ENCODE data around the gene ANKRD17.

ANKRD17 gene

GRCh38 chr4:73194064-73194463 is 64.5 kb downstream of the ANKRD17 start:
- H3K9me3 ChIP-seq (ENCODE audit: control insufficient read depth in 1 of 2, low read length in 2 of 2) = no peaks in the 10 kb centered on the region
- H3K4me3 ChIP-seq (ENCODE audit: low read depth in 1 of 2, low read length in 2 of 2) = no peak overlapping the region
- H3K4me1 ChIP-seq (ENCODE audit: control insufficient read depth in 1 of 2, insufficient read depth in 2 of 2, low read length in 2 of 2) = peaks cover 0 to 9% of the 10 kb centered on the region in 2 donors
- no peaks in the 10 kb centered on the region for H3K36me3 ChIP-seq (ENCODE audit: control insufficient read depth in 1 of 2, insufficient read depth in 2 of 2, low read length in 2 of 2)
- H3K27me3 ChIP-seq (ENCODE audit: low read depth, low read length) = no peaks in the 10 kb centered on the region
- H3K27ac ChIP-seq (ENCODE audit: low read length) = no peak overlapping the region

- Histone ChIP-seq H3K27me3 (ENCODE audit: low read depth, low read length) (no peaks in the 10 kb centered on the region), H3K27ac (ENCODE audit: low read length) (no peak overlapping the region), H3K4me3 (ENCODE audit: low read depth in 1 of 2, low read length in 2 of 2) (no peak overlapping the region), H3K36me3 (ENCODE audit: control insufficient read depth in 1 of 2, insufficient read depth in 2 of 2, low read length in 2 of 2) (no peaks in the 10 kb centered on the region), H3K9me3 (ENCODE audit: control insufficient read depth in 1 of 2, low read length in 2 of 2) (no peaks in the 10 kb centered on the region), H3K4me1 (ENCODE audit: control insufficient read depth in 1 of 2, insufficient read depth in 2 of 2, low read length in 2 of 2) (peaks cover 0 to 4% of the 10 kb centered on the region in 2 donors)
These were observed 64.9 kb downstream of the ANKRD17 start for GRCh38 chr4:73193659-73194058.

- H3K4me3 ChIP-seq (ENCODE audit: low read depth in 1 of 2, low read length in 2 of 2) = no peak overlapping the region
These were observed 65.4 kb downstream of the ANKRD17 start for GRCh38 chr4:73193155-73193554.

GRCh38 chr4:73189274-73189810 is 69.3 kb downstream of the ANKRD17 start:
- Histone ChIP-seq H3K4me3 (ENCODE audit: low read depth in 1 of 2, low read length in 2 of 2) (no peak overlapping the region), H3K27ac (ENCODE audit: low read length) (no peak overlapping the region), H3K36me3 (ENCODE audit: control insufficient read depth in 1 of 2, insufficient read depth in 2 of 2, low read length in 2 of 2) (peaks cover 0 to 3% of the 10 kb centered on the region in 2 donors), H3K27me3 (ENCODE audit: low read depth, low read length) (no peaks in the 10 kb centered on the region), H3K9me3 (ENCODE audit: control insufficient read depth in 1 of 2, low read length in 2 of 2) (no peaks in the 10 kb centered on the region), H3K4me1 (ENCODE audit: control insufficient read depth in 1 of 2, insufficient read depth in 2 of 2, low read length in 2 of 2) (peaks cover 0 to 5% of the 10 kb centered on the region in 2 donors)

More at GRCh38 chr4:73193155-73193554, 65.4 kb downstream of the ANKRD17 start:
- no peaks in the 10 kb centered on the region for H3K36me3 ChIP-seq (ENCODE audit: control insufficient read depth in 1 of 2, insufficient read depth in 2 of 2, low read length in 2 of 2)
- no peaks in the 10 kb centered on the region for H3K4me1 ChIP-seq (ENCODE audit: control insufficient read depth in 1 of 2, insufficient read depth in 2 of 2, low read length in 2 of 2)
- no peaks in the 10 kb centered on the region for H3K27me3 ChIP-seq (ENCODE audit: low read depth, low read length)
- H3K27ac ChIP-seq (ENCODE audit: low read length) = no peak overlapping the region
- H3K9me3 ChIP-seq (ENCODE audit: control insufficient read depth in 1 of 2, low read length in 2 of 2) = no peaks in the 10 kb centered on the region

- Histone ChIP-seq H3K27me3 (ENCODE audit: low read depth, low read length) (no peaks in the 10 kb centered on the region), H3K36me3 (ENCODE audit: control insufficient read depth in 1 of 2, insufficient read depth in 2 of 2, low read length in 2 of 2) (peaks cover 0 to 3% of the 10 kb centered on the region in 2 donors), H3K9me3 (ENCODE audit: control insufficient read depth in 1 of 2, low read length in 2 of 2) (no peaks in the 10 kb centered on the region), H3K4me1 (ENCODE audit: control insufficient read depth in 1 of 2, insufficient read depth in 2 of 2, low read length in 2 of 2) (peaks cover 0 to 5% of the 10 kb centered on the region in 2 donors), H3K4me3 (ENCODE audit: low read depth in 1 of 2, low read length in 2 of 2) (no peak overlapping the region), H3K27ac (ENCODE audit: low read length) (no peak overlapping the region)
These were observed 71.3 kb downstream of the ANKRD17 start for GRCh38 chr4:73187325-73187724.

GRCh38 chr4:73185903-73186302 is 72.7 kb downstream of the ANKRD17 start:
- Histone ChIP-seq H3K27me3 (ENCODE audit: low read depth, low read length) (no peaks in the 10 kb centered on the region), H3K36me3 (ENCODE audit: control insufficient read depth in 1 of 2, insufficient read depth in 2 of 2, low read length in 2 of 2) (peaks cover 0 to 3% of the 10 kb centered on the region in 2 donors), H3K9me3 (ENCODE audit: control insufficient read depth in 1 of 2, low read length in 2 of 2) (no peaks in the 10 kb centered on the region), H3K4me1 (ENCODE audit: control insufficient read depth in 1 of 2, insufficient read depth in 2 of 2, low read length in 2 of 2) (peaks cover 0 to 8% of the 10 kb centered on the region in 2 donors), H3K4me3 (ENCODE audit: low read depth in 1 of 2, low read length in 2 of 2) (no peak overlapping the region), H3K27ac (ENCODE audit: low read length) (no peak overlapping the region)

GRCh38 chr4:73181231-73181630 is 77.4 kb downstream of the ANKRD17 start:
- H3K4me3 ChIP-seq (ENCODE audit: low read depth in 1 of 2, low read length in 2 of 2) = no peak overlapping the region
- no peaks in the 10 kb centered on the region for H3K27me3 ChIP-seq (ENCODE audit: low read depth, low read length)
- no peak overlapping the region for H3K27ac ChIP-seq (ENCODE audit: low read length)
- H3K4me1 ChIP-seq (ENCODE audit: control insufficient read depth in 1 of 2, insufficient read depth in 2 of 2, low read length in 2 of 2) = peaks cover 7 to 10% of the 10 kb centered on the region in 2 donors
- H3K9me3 ChIP-seq (ENCODE audit: control insufficient read depth in 1 of 2, low read length in 2 of 2) = no peaks in the 10 kb centered on the region
- no peaks in the 10 kb centered on the region for H3K36me3 ChIP-seq (ENCODE audit: control insufficient read depth in 1 of 2, insufficient read depth in 2 of 2, low read length in 2 of 2)

GRCh38 chr4:73178389-73178788 is 80.2 kb downstream of the ANKRD17 start:
- no peak overlapping the region for H3K27ac ChIP-seq (ENCODE audit: low read length)
- H3K9me3 ChIP-seq (ENCODE audit: control insufficient read depth in 1 of 2, low read length in 2 of 2) = peaks cover 0 to 5% of the 10 kb centered on the region in 2 donors
- peaks cover 0 to 19% of the 10 kb centered on the region in 2 donors for H3K36me3 ChIP-seq (ENCODE audit: control insufficient read depth in 1 of 2, insufficient read depth in 2 of 2, low read length in 2 of 2)
- H3K4me3 ChIP-seq (ENCODE audit: low read depth in 1 of 2, low read length in 2 of 2) = no peak overlapping the region
- H3K4me1 ChIP-seq (ENCODE audit: control insufficient read depth in 1 of 2, insufficient read depth in 2 of 2, low read length in 2 of 2) = peaks cover 7 to 10% of the 10 kb centered on the region in 2 donors
- no peaks in the 10 kb centered on the region for H3K27me3 ChIP-seq (ENCODE audit: low read depth, low read length)

GRCh38 chr4:73172161-73172560 is 86.4 kb downstream of the ANKRD17 start:
- Histone ChIP-seq H3K36me3 (ENCODE audit: control insufficient read depth in 1 of 2, insufficient read depth in 2 of 2, low read length in 2 of 2) (peaks cover 21 to 63% of the 10 kb centered on the region in 2 donors), H3K27ac (ENCODE audit: low read length) (no peak overlapping the region), H3K9me3 (ENCODE audit: control insufficient read depth in 1 of 2, low read length in 2 of 2) (peaks cover 0 to 7% of the 10 kb centered on the region in 2 donors), H3K27me3 (ENCODE audit: low read depth, low read length) (no peaks in the 10 kb centered on the region), H3K4me1 (ENCODE audit: control insufficient read depth in 1 of 2, insufficient read depth in 2 of 2, low read length in 2 of 2) (no peaks in the 10 kb centered on the region), H3K4me3 (ENCODE audit: low read depth in 1 of 2, low read length in 2 of 2) (no peak overlapping the region)

- Histone ChIP-seq H3K36me3 (ENCODE audit: control insufficient read depth in 1 of 2, insufficient read depth in 2 of 2, low read length in 2 of 2) (peaks cover 24 to 72% of the 10 kb centered on the region in 2 donors), H3K9me3 (ENCODE audit: control insufficient read depth in 1 of 2, low read length in 2 of 2) (peaks cover 0 to 13% of the 10 kb centered on the region in 2 donors), H3K4me3 (ENCODE audit: low read depth in 1 of 2, low read length in 2 of 2) (no peak overlapping the region), H3K27ac (ENCODE audit: low read length) (no peak overlapping the region), H3K4me1 (ENCODE audit: control insufficient read depth in 1 of 2, insufficient read depth in 2 of 2, low read length in 2 of 2) (no peaks in the 10 kb centered on the region), H3K27me3 (ENCODE audit: low read depth, low read length) (no peaks in the 10 kb centered on the region)
These were observed 87.9 kb downstream of the ANKRD17 start for GRCh38 chr4:73170518-73171198.

- no peak overlapping the region for H3K4me3 ChIP-seq (ENCODE audit: low read depth in 1 of 2, low read length in 2 of 2)
- no peaks in the 10 kb centered on the region for H3K27me3 ChIP-seq (ENCODE audit: low read depth, low read length)
- peaks cover 34 to 40% of the 10 kb centered on the region in 2 donors for H3K36me3 ChIP-seq (ENCODE audit: control insufficient read depth in 1 of 2, insufficient read depth in 2 of 2, low read length in 2 of 2)
- H3K4me1 ChIP-seq (ENCODE audit: control insufficient read depth in 1 of 2, insufficient read depth in 2 of 2, low read length in 2 of 2) = no peaks in the 10 kb centered on the region
- H3K27ac ChIP-seq (ENCODE audit: low read length) = no peak overlapping the region
- H3K9me3 ChIP-seq (ENCODE audit: control insufficient read depth in 1 of 2, low read length in 2 of 2) = peaks cover 0 to 6% of the 10 kb centered on the region in 2 donors
These were observed 92.4 kb downstream of the ANKRD17 start for GRCh38 chr4:73166212-73166611.

All from muscle layer of duodenum (tissue), 2 donors.